Gastroesophageal sphincter (tissue), 3 donors: ENCODE results near the gene ZC3HAV1.

Experiments used
- CTCF ChIP-seq, 4 experiments: fragments of 200-600 bp in 2 of 4; fragments of 450-650 bp in 2 of 4; sonication (generic) in 1 of 4; IDR thresholded peaks; one replicate each; pipeline ENCODE4 v1.5.1; 2017 to 2019; ENCODE audit warnings: antibody characterized with exemption in 4 of 4, mild to moderate bottlenecking in 2 of 4, moderate library complexity in 2 of 4
- EP300 ChIP-seq: sonication (generic); formaldehyde crosslinking; IDR thresholded peaks from one replicate; pipeline ENCODE4 v1.6.1; 2017; ENCODE audit warnings: antibody characterized with exemption, mild to moderate bottlenecking
- POLR2A ChIP-seq, 2 donors: fragments of 450-650 bp; IDR thresholded peaks; one replicate each; pipeline ENCODE4 v1.6.1; 2017; ENCODE audit warnings: antibody characterized with exemption in 2 of 2, mild to moderate bottlenecking in 2 of 2, moderate library complexity in 1 of 2
- POLR2AphosphoS5 ChIP-seq: sonication (generic); formaldehyde crosslinking; IDR thresholded peaks from one replicate; pipeline ENCODE4 v1.6.1; 2017; ENCODE audit warnings: antibody characterized with exemption

GRCh38 chr7:139041378-139042085 lies 68.0 kb downstream of the ZC3HAV1 start:
- TF ChIP-seq CTCF (IDR thresholded peaks at IDR 0.05), result no peak
- TF ChIP-seq POLR2A (IDR thresholded peaks at IDR 0.05), result no peak
- no peak for TF ChIP-seq EP300
- no peak for TF ChIP-seq POLR2AphosphoS5
